ENCODE measurements around the gene PAX4. TPM values are rescaled to one million over a fixed set of nuclear protein-coding genes. Genes with fewer than 3 reads are reported as not detected.

The PAX4 gene
- total and polyA plus RNA-seq, 9 of the 15 experiments (the other 6 are each of a cell fraction or from before 2014, with no cell fraction given), result not detected

GRCh38 chr7:127588019-127588696 lies 29.8 kb downstream of the PAX4 start, which contains the start of gene ARF5 (continued):
- no peak for TF ChIP-seq POU5F1 (IDR thresholded peaks at IDR 0.05; ENCODE audit: borderline replicate concordance, low read depth, low read length, partially characterized antibody)
- TF ChIP-seq TARDBP (IDR thresholded peaks at IDR 0.05), result no peak
- 0 out of 2 replicates have a peak, but pooled peaks have one; percentile 12 for TF ChIP-seq ATF7 (IDR thresholded peaks at IDR 0.05)
- no peak for TF ChIP-seq ZNF707 (CRISPR knock-in tag; conservative IDR thresholded peaks at IDR 0.05)
- 0 out of 2 replicates have a peak, but pooled peaks have one; percentile 9 for TF ChIP-seq TAF7 (tag; IDR thresholded peaks at IDR 0.05)
- TF ChIP-seq RBBP5 (IDR thresholded peaks at IDR 0.05; ENCODE audit: borderline replicate concordance, insufficient read depth, low read length, poor library complexity, severe bottlenecking), result peak; percentile 89
- TF ChIP-seq NCOA1 (IDR thresholded peaks at IDR 0.05; ENCODE audit: low read depth), result no peak
- TF ChIP-seq CTCF (IDR thresholded peaks at IDR 0.05 in 2 of 3, conservative IDR thresholded peaks at IDR 0.05 in 1 of 3; ENCODE audit: insufficient read depth in 2 of 3, low read depth in 1 of 3, low read length in 3 of 3), result 0 out of 6 replicates have a peak, but pooled peaks of 2 of the 3 experiments have one; percentile 1 to 15
- peak; percentile 77 for TF ChIP-seq REST (IDR thresholded peaks at IDR 0.05; ENCODE audit: borderline replicate concordance)
- TF ChIP-seq REST (CRISPR knock-in tag; IDR thresholded peaks at IDR 0.05; ENCODE audit: low read depth), result no peak
- TF ChIP-seq PREB (CRISPR knock-in tag; IDR thresholded peaks at IDR 0.05), result no peak
- TF ChIP-seq ZC3H4 (CRISPR knock-in tag; IDR thresholded peaks at IDR 0.05; ENCODE audit: borderline replicate concordance), result no peak
- 0 out of 2 replicates have a peak, but pooled peaks have one; percentile 6 for TF ChIP-seq ZNF583 (CRISPR knock-in tag; IDR thresholded peaks at IDR 0.05)
- TF ChIP-seq BMI1 (IDR thresholded peaks at IDR 0.05; ENCODE audit: low read length), result no peak
- no peak for TF ChIP-seq CHD4 (IDR thresholded peaks at IDR 0.05; ENCODE audit: insufficient read depth, insufficient replicate concordance, low read depth, low read length, poor library complexity, severe bottlenecking)
- peak; percentile 87 for TF ChIP-seq CCNT2 (IDR thresholded peaks at IDR 0.05; ENCODE audit: borderline replicate concordance, extremely low read depth, insufficient read length, low read depth, low read length)
- no peak for TF ChIP-seq NUFIP1 (IDR thresholded peaks at IDR 0.05; ENCODE audit: partially characterized antibody)

Data from K562 (cell line).